ENCODE measurements around the gene KRT10.

DNA sequence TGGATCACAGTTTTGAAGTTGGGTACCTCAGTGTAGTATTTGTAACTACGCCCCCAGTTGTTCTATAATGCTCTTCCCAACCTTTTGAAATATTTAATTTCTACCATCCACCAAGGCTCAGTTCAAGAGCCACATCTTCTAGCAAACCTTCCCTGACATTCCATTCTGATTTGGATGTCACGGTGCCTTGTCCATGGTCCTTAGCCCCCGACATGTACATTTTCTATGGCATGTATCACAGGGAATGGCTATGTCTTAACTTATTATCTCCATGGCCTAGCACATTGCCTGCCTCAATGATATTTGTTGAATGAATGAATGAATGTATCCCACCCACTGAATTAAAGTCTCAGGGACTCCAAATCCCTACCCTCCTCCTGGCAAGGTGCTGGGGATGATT lies 16.3 kb downstream of the KRT10 start:
- TF ChIP-seq CTCF (conservative IDR thresholded peaks at IDR 0.05) = no peak
- no peak for TF ChIP-seq EZH2 (IDR thresholded peaks at IDR 0.05; ENCODE audit: low read depth)

Measured in PC-9 (cell line).